Measurements from ENCODE around the gene NPFFR2. TPM values are rescaled to one million over a fixed set of nuclear protein-coding genes. Genes with fewer than 3 reads are reported as not detected.
"Not testable (repeated sequence)": the region's sequence is repeated elsewhere in the genome, so short reads cannot be mapped to it uniquely, and the experiment has no call there.

NPFFR2 gene
- total RNA-seq, 1 experiment from 2014 or later = 0.17 TPM

- DNase-seq (ENCODE audit: low read depth) = no peak
These were observed 80.1 kb downstream of the NPFFR2 start for GRCh38 chr4:72111863-72112262.

DNA sequence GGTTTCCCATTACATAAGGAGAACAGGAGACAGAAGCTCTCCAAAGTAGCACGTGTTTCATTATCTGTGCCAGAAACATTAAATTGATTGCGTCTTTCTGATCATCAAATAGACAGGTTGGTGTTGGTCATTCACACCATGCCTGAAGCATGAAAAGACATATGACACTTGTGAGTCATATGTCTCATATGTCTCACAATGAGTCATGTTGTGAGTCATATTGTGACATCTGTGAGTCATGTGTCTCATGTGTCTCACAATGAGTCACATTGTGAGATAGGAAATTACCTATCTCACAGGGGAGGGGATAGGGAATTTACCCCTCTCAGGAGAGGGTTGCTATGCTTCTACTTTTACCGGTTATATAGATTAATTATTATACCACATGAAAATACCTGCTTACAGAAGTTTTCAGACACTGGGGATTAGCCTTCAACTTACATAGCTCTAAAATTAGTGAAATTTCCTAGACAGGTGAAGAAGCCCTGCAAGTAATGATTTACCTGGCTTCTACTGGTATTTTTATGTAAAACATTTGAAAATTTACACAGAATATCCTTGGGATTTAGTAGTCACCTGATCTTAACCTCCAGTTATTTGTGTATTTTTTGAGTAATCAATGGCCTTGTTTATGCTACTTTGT is 80.8 kb downstream of the NPFFR2 start:
- DNase-seq (ENCODE audit: low read depth) = peak; percentile 49

GRCh38 chr4:72118017-72118416 is 86.2 kb downstream of the NPFFR2 start:
- DNase-seq (ENCODE audit: low read depth) = no peak

DNA sequence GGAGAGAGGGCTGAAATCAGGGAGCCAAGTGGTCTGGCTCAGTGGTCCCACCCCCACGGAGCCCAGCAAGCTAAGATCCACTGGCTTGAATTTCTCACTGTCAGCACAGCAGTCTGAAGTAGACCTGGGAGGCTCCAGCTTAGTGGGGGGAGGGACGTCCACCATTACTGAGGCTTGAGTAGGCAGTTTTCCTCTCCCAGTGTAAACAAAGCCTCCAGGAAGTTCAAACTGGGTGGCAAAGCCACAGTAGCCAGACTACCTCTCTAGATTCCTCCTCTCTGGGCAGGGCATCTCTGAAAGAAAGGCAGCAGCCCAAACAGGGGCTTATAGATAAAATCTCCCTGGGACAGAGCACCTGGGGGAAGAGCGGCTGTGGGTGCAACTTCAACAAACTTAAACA is 88.1 kb downstream of the NPFFR2 start:
- peak; percentile 1 for DNase-seq (ENCODE audit: low read depth)

DNA sequence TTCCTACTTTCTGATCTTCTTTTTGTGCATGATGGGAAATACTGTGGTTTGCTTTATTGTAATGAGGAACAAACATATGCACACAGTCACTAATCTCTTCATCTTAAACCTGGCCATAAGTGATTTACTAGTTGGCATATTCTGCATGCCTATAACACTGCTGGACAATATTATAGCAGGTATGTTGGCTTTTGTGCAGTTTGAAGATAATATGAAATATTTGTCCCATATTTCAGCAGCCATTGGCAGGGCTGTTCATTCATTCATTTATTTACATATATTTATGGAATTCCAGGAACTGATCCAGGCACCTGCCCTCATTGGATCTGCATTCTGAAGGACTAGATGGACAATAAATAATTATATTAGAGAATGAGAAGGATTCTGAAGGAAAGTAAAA is 96.9 kb downstream of the NPFFR2 start:
- DNase-seq (ENCODE audit: low read depth) = no peak

- DNase-seq (ENCODE audit: low read depth) = no peak
These were observed 104.6 kb downstream of the NPFFR2 start for GRCh38 chr4:72136429-72136828.

GRCh38 chr4:72139997-72140396 is 108.2 kb downstream of the NPFFR2 start:
- not testable (repeated sequence) for DNase-seq (ENCODE audit: low read depth)

- no peak for DNase-seq (ENCODE audit: low read depth)
These were observed 112.4 kb downstream of the NPFFR2 start for GRCh38 chr4:72144241-72144640.

- DNase-seq (ENCODE audit: low read depth) = no peak
These were observed 120.9 kb downstream of the NPFFR2 start for GRCh38 chr4:72152731-72153130.

DNA sequence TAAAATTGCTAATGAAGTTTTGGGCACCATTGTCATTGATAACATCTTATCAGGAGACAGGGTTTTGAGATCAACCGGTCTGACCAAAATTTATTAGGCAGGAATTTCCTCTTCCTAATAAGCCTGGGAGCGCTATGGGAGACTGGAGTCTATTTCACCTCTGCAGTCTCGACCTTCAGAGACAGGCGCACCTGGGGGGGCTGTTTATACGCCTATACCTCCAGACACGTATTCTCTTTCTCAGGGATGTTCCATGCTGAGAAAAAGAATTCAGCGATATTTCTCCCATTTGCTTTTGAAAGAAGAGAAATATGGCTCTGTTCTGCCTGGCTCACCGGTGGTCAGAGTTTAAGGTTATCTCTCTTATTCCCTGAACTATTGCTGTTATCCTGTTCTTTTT is 121.8 kb downstream of the NPFFR2 start:
- not testable (repeated sequence) for DNase-seq (ENCODE audit: low read depth)

DNA sequence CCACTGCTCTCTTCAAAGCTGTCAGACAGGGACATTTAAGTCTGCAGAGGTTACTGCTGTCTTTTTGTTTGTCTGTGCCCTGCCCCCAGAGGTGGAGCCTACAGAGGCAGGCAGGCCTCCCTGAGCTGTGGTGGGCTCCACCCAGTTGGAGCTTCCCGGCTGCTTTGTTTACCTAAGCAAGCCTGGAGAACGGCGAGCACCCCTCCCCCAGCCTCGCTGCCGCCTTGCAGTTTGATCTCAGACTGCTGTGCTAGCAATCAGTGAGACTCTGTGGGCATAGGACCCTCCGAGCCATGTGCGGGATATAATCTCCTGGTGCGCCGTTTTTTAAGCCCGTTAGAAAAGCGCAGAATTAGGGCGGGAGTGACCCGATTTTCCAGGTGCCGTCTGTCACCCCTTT is 137.5 kb downstream of the NPFFR2 start:
- not testable (repeated sequence) for DNase-seq (ENCODE audit: low read depth)

DNA sequence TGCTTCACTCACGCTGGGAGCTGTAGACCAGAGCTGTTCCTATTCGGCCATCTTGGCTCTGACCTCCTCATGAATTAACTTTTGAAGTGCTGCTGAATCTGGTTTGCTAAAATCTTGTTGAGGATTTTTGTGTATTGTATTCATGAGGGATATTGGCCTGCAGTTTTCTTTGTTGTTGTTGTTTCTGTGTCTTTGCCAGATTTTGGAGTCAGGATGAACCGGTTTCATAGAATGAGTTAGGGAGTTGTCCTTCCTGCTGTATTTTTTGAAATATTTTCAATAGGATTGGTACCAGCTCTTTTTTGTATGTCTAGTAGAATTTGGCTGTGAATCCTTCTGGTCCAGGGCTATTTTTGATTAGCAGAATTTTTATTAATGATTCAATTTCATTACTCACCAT is 138.1 kb downstream of the NPFFR2 start:
- DNase-seq (ENCODE audit: low read depth) = no peak

GRCh38 chr4:72171761-72172160 is 140.0 kb downstream of the NPFFR2 start:
- DNase-seq (ENCODE audit: low read depth) = no peak

- DNase-seq (ENCODE audit: low read depth) = no peak
These were observed 147.5 kb downstream of the NPFFR2 start for GRCh38 chr4:72179342-72179741.

DNA sequence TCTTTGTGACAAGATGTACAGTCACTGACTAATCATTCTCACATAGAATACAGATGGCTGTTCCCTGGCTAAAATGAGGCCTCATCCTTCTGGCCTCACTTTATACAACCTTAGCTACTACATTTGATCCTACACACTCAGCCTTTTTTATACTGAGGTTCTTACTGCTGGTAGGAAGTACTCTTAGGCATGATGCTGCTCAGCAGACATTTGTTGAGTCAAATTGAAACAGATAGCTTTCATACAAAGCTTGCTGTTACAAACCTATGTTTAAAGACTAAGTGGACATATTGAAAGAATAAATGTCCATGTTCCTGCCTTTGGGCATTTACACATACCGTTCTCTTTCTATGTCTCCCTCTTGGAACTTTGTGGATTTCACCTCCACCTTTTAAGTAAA is 154.9 kb downstream of the NPFFR2 start:
- DNase-seq (ENCODE audit: low read depth) = no peak

- DNase-seq (ENCODE audit: low read depth) = no peak
These were observed 162.2 kb downstream of the NPFFR2 start for GRCh38 chr4:72194046-72194445.

DNA sequence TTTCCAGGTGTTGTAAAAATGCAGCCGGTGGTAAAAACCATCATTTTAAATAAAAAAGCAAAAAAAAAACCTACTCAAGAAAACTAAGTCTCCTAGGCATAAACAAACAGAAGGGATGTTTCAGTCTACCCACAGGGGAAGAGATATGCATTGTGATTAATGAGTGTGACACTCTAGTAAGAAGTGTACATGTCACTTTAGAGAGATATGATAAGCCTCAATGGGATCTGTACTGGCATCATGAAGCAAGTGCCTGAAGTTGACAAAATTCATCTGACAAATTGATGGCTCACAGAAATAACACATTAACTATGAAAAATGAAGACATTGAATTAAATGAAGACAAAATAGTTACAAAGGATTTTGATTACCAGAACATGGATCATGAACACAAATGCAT is 162.7 kb downstream of the NPFFR2 start:
- DNase-seq (ENCODE audit: low read depth) = no peak

Other genes starting within 250 kb of the NPFFR2 start
- gene GC, start 247.9 kb upstream of the NPFFR2 start, total RNA-seq (2014; rRNA removed; shearing (Covaris generic)) = not detected in 2 replicates

Measured in Daoy (cell line).